GM23248 (cell line): ENCODE data around the gene FAM222B.

Experiments used
- EZH2 ChIP-seq: fragments of 200-600 bp; sonication (generic); IDR thresholded peaks from 2 replicates; pipeline ENCODE4 v1.6.1; 2018; ENCODE audit warnings: antibody characterized with exemption, mild to moderate bottlenecking; ENCODE audit not compliant: insufficient read depth, poor library complexity, severe bottlenecking
- EZH2phosphoT487 ChIP-seq: fragments of 200-600 bp; sonication (generic); IDR thresholded peaks from 2 replicates; pipeline ENCODE4 v1.6.1; 2018; ENCODE audit warnings: antibody characterized with exemption, moderate library complexity, mild to moderate bottlenecking, low read depth; ENCODE audit not compliant: insufficient read depth

GRCh38 chr17:28720247-28720996 lies 122.2 kb downstream of the FAM222B start:
- no peak for TF ChIP-seq EZH2
- TF ChIP-seq EZH2phosphoT487, result no peak
